Smooth muscle cell (in vitro differentiated cells): ENCODE results near the gene FHOD1. TPM values are rescaled to one million over a fixed set of nuclear protein-coding genes. Genes with fewer than 3 reads are reported as not detected.

Experiments
- DNase-seq: peaks from one replicate; lab custom pipeline; 2025; ENCODE audit not compliant: unreplicated experiment; lab: John Stamatoyannopoulos, UW
- H2AFZ ChIP-seq: fragments of 200-600 bp; sonication (generic); 2 replicates; pipeline ENCODE4 v1.6.0; 2016; ENCODE audit warnings: antibody characterized with exemption, low read depth, mild to moderate bottlenecking
- H3F3A ChIP-seq: fragments of 200-600 bp; sonication (generic); 2 replicates; pipeline ENCODE4 v1.6.0; 2017; ENCODE audit warnings: antibody characterized with exemption, low read depth
- H3K27ac ChIP-seq: fragments of 200-600 bp; sonication (generic); 2 replicates; pipeline ENCODE4 v1.5.1; 2016; ENCODE audit warnings: low read depth, mild to moderate bottlenecking
- H3K27me3 ChIP-seq: fragments of 200-600 bp; sonication (generic); 2 replicates; pipeline ENCODE4 v1.6.1; 2016; ENCODE audit warnings: low read depth, mild to moderate bottlenecking
- H3K36me3 ChIP-seq: fragments of 200-600 bp; sonication (generic); 2 replicates; pipeline ENCODE4 v1.5.1; 2016; ENCODE audit warnings: low read depth
- H3K4me1 ChIP-seq: fragments of 200-600 bp; sonication (generic); 2 replicates; pipeline ENCODE4 v1.5.1; 2016; ENCODE audit warnings: low read depth
- H3K4me2 ChIP-seq: fragments of 200-600 bp; sonication (generic); 2 replicates; pipeline ENCODE4 v1.6.0; 2016; ENCODE audit warnings: mild to moderate bottlenecking
- H3K4me3 ChIP-seq: fragments of 200-600 bp; sonication (generic); 2 replicates; pipeline ENCODE4 v1.5.1; 2016; ENCODE audit warnings: mild to moderate bottlenecking
- H3K79me2 ChIP-seq: fragments of 200-600 bp; sonication (generic); 2 replicates; pipeline ENCODE4 v1.6.0; 2016; ENCODE audit warnings: low read depth, mild to moderate bottlenecking
- H3K9ac ChIP-seq: fragments of 200-600 bp; sonication (generic); 2 replicates; pipeline ENCODE4 v1.6.0; 2016; ENCODE audit warnings: low read depth
- H3K9me3 ChIP-seq: fragments of 200-600 bp; sonication (generic); replicated peaks from 2 replicates; pipeline ENCODE4 v1.5.1; 2016; ENCODE audit warnings: low read depth
- H4K20me1 ChIP-seq: fragments of 200-600 bp; sonication (generic); 2 replicates; pipeline ENCODE4 v1.6.0; 2016; ENCODE audit warnings: low read depth
- CTCF ChIP-seq: fragments of 200-600 bp; sonication (generic); IDR thresholded peaks from 2 replicates; pipeline ENCODE4 v1.5.1; 2017; ENCODE audit warnings: borderline replicate concordance, mild to moderate bottlenecking, antibody characterized with exemption; ENCODE audit not compliant: insufficient read depth, poor library complexity, severe bottlenecking
- WGBS: methylation state at CpG from one replicate; pipeline ENCODE4 v1.1.7; 2016; ENCODE audit warnings: low lambda C conversion rate; 5-methylcytosine and 5-hydroxymethylcytosine counted together
- microRNA counts: library from miRNA; unstranded; fragments of <30 nt; microRNA quantifications from one replicate; lab custom pipeline; 2016
- microRNA-seq: library from miRNA; unstranded; fragments of <30 nt; microRNA quantifications from one replicate; pipeline ENCODE4, GENCODE V29; 2016; ENCODE audit warnings: borderline number of aligned reads
- polyA plus RNA-seq: library from polyadenylated mRNA; unstranded; fragments of >200 nt; fragmentation: Nextera tagmentation; extraction: Ambion mirVana; gene quantifications from 2 replicates; pipeline ENCODE4 v1.2.1, GENCODE V29; 2016
- small RNA-seq: library from RNA; depleted of rRNA; stranded (forward); fragments of <200 nt; gene quantifications from one replicate; pipeline ENCODE3, GENCODE V24; 2014
- total RNA-seq: library from RNA; depleted of rRNA; stranded (reverse); fragments of >200 nt; gene quantifications from 2 replicates; pipeline ENCODE4 v1.2.3, GENCODE V29; 2014

Gene FHOD1
- total and polyA plus RNA-seq, 2 experiments from 2014 or later: 16.0 to 23.3 TPM

GRCh38 chr16:67179421-67180080, 67.7 kb downstream of the FHOD1 start:
- H2AFZ ChIP-seq: no peak overlapping the region
- H3K79me2 ChIP-seq: peaks cover 10% of the 10 kb centered on the region
- no peak overlapping the region for H3K4me3 ChIP-seq
- no peaks in the 10 kb centered on the region for H3K9me3 ChIP-seq
- peaks cover 43% of the 10 kb centered on the region for H4K20me1 ChIP-seq
- no peak for DNase-seq
- H3F3A ChIP-seq: no peaks in the 10 kb centered on the region
- H3K27ac ChIP-seq: no peak overlapping the region
- 92% methylated on average over 13 of the region's 13 CpGs for WGBS
- no peaks in the 10 kb centered on the region for H3K27me3 ChIP-seq
- no peak for TF ChIP-seq CTCF
- no peaks in the 10 kb centered on the region for H3K36me3 ChIP-seq
- no peak overlapping the region for H3K9ac ChIP-seq
- H3K4me1 ChIP-seq: peaks cover 11% of the 10 kb centered on the region
- no peak overlapping the region for H3K4me2 ChIP-seq

MicroRNAs encoded within 50 kb of the gene (microRNA counts, 767-probe panel; counts per million panel counts)
- 183 counts per million for microRNA hsa-miR-328 (lab: Ali Mortazavi, UCI)

Small RNA genes lying within 50 kb of the gene (microRNA-seq; reads per million reads assigned to microRNA genes)
- gene MIR328: 347 reads per million, percentile 70 among the genes with 10 or more reads in this experiment

Small RNA genes lying within 50 kb of the gene (small RNA-seq; reads per million reads assigned to genes)
- gene MIR328: 2.3 reads per million, percentile 47 among the genes with 10 or more reads in this experiment

Other genes with a start within 250 kb of the FHOD1 start
- gene CBFB, start 218.3 kb downstream of the FHOD1 start, total RNA-seq: 41.1 and 53.9 TPM in 2 replicates
- gene CBFB, start 218.3 kb downstream of the FHOD1 start, polyA plus RNA-seq: 40.2 and 50.9 TPM in 2 replicates
- 15.5 and 30.2 TPM in 2 replicates for gene PHAF1, start 137.5 kb downstream of the FHOD1 start, total RNA-seq
- gene PHAF1, start 137.5 kb downstream of the FHOD1 start, polyA plus RNA-seq: 15.5 and 24.5 TPM in 2 replicates
- 29.9 and 30.7 TPM in 2 replicates for gene B3GNT9, start 96.5 kb downstream of the FHOD1 start, total RNA-seq
- gene B3GNT9, start 96.5 kb downstream of the FHOD1 start, polyA plus RNA-seq: 35.5 and 39.3 TPM in 2 replicates
- 11.8 and 12.5 TPM in 2 replicates for gene TRADD, start 87.6 kb downstream of the FHOD1 start, total RNA-seq
- gene TRADD, start 87.6 kb downstream of the FHOD1 start, polyA plus RNA-seq: 27.2 and 35.4 TPM in 2 replicates
- gene FBXL8, start 87.5 kb downstream of the FHOD1 start, total RNA-seq: 1.9 and 7.7 TPM in 2 replicates
- 12.0 and 13.5 TPM in 2 replicates for gene FBXL8, start 87.5 kb downstream of the FHOD1 start, polyA plus RNA-seq
- gene HSF4, start 82.7 kb downstream of the FHOD1 start, total RNA-seq: 2.9 and 6.1 TPM in 2 replicates
- 2.9 and 3.9 TPM in 2 replicates for gene HSF4, start 82.7 kb downstream of the FHOD1 start, polyA plus RNA-seq
- 13.9 and 33.0 TPM in 2 replicates for gene NOL3, start 76.9 kb downstream of the FHOD1 start, total RNA-seq
- 36.4 and 47.8 TPM in 2 replicates for gene NOL3, start 76.9 kb downstream of the FHOD1 start, polyA plus RNA-seq
- 24.0 and 31.8 TPM in 2 replicates for gene MATCAP1, start 63.5 kb downstream of the FHOD1 start, total RNA-seq
- gene MATCAP1, start 63.5 kb downstream of the FHOD1 start, polyA plus RNA-seq: 24.7 and 28.5 TPM in 2 replicates
- not detected in 2 replicates for gene EXOC3L1, start 57.3 kb downstream of the FHOD1 start, total RNA-seq
- gene EXOC3L1, start 57.3 kb downstream of the FHOD1 start, polyA plus RNA-seq: 0.51 and 0.84 TPM in 2 replicates
- gene E2F4, start 55.3 kb downstream of the FHOD1 start, total RNA-seq: 50.1 and 53.8 TPM in 2 replicates
- 49.9 and 60.9 TPM in 2 replicates for gene E2F4, start 55.3 kb downstream of the FHOD1 start, polyA plus RNA-seq
- 3.8 and 6.7 TPM in 2 replicates for gene ELMO3, start 48.4 kb downstream of the FHOD1 start, total RNA-seq
- gene ELMO3, start 48.4 kb downstream of the FHOD1 start, polyA plus RNA-seq: 2.2 and 7.8 TPM in 2 replicates
- gene TMEM208, start 20.4 kb downstream of the FHOD1 start, total RNA-seq: 45.4 and 56.9 TPM in 2 replicates
- 156 and 171 TPM in 2 replicates for gene TMEM208, start 20.4 kb downstream of the FHOD1 start, polyA plus RNA-seq
- gene SLC9A5, start 1.5 kb upstream of the FHOD1 start, total RNA-seq: 2.1 and 3.8 TPM in 2 replicates
- gene SLC9A5, start 1.5 kb upstream of the FHOD1 start, polyA plus RNA-seq: 6.9 and 9.1 TPM in 2 replicates
- 3.9 and 27.0 TPM in 2 replicates for gene PLEKHG4, start 32.1 kb upstream of the FHOD1 start, total RNA-seq
- 2.7 and 9.9 TPM in 2 replicates for gene PLEKHG4, start 32.1 kb upstream of the FHOD1 start, polyA plus RNA-seq
- gene KCTD19, start 79.3 kb upstream of the FHOD1 start, total RNA-seq: 0.04 TPM in 1 of 2 replicates, not detected in the other
- gene KCTD19, start 79.3 kb upstream of the FHOD1 start, polyA plus RNA-seq: 0.49 and 0.59 TPM in 2 replicates
- gene LRRC36, start 79.3 kb upstream of the FHOD1 start, total RNA-seq: not detected in 2 replicates
- gene LRRC36, start 79.3 kb upstream of the FHOD1 start, polyA plus RNA-seq: 0.24 TPM in 1 of 2 replicates, not detected in the other
- 1.9 TPM in 2 replicates for gene TPPP3, start 146.0 kb upstream of the FHOD1 start, total RNA-seq
- 1.3 and 2.7 TPM in 2 replicates for gene TPPP3, start 146.0 kb upstream of the FHOD1 start, polyA plus RNA-seq
- gene ZDHHC1, start 169.0 kb upstream of the FHOD1 start, total RNA-seq: 7.1 and 7.9 TPM in 2 replicates
- 14.2 and 15.7 TPM in 2 replicates for gene ZDHHC1, start 169.0 kb upstream of the FHOD1 start, polyA plus RNA-seq
- gene HSD11B2, start 183.6 kb upstream of the FHOD1 start, total RNA-seq: not detected in 2 replicates
- gene HSD11B2, start 183.6 kb upstream of the FHOD1 start, polyA plus RNA-seq: not detected in 2 replicates
- gene ATP6V0D1, start 233.7 kb upstream of the FHOD1 start, total RNA-seq: 74.7 and 96.8 TPM in 2 replicates
- 114 and 128 TPM in 2 replicates for gene ATP6V0D1, start 233.7 kb upstream of the FHOD1 start, polyA plus RNA-seq
- gene AGRP, start 236.1 kb upstream of the FHOD1 start, total RNA-seq: not detected in 2 replicates
- not detected in 2 replicates for gene AGRP, start 236.1 kb upstream of the FHOD1 start, polyA plus RNA-seq